HAP-1 (cell line): ENCODE measurements around the gene SH2D1B.
"Not testable (repeated sequence)": the region's sequence is repeated elsewhere in the genome, so short reads cannot be mapped to it uniquely, and the experiment has no call there.

ENCODE experiments used
- DNase-seq, 2 experiments: peaks; one replicate each; pipeline ENCODE4 v3.0.0-alpha.2; 2016 to 2020; ENCODE audit warnings: low spot score in 2 of 2
- H3K27me3 ChIP-seq: fragments of 250-450 bp; sonication (Bioruptor Pico); 2 replicates; pipeline ENCODE4 v1.5.1; 2020; ENCODE audit warnings: low read depth, mild to moderate bottlenecking, moderate library complexity
- H3K36me3 ChIP-seq: fragments of 250-450 bp; sonication (Bioruptor Pico); replicated peaks from 2 replicates; pipeline ENCODE4 v1.5.1; 2020; ENCODE audit warnings: mild to moderate bottlenecking
- H3K4me1 ChIP-seq: fragments of 250-450 bp; sonication (Bioruptor Pico); 2 replicates; pipeline ENCODE4 v1.5.1; 2020; ENCODE audit warnings: mild to moderate bottlenecking
- H3K4me3 ChIP-seq: fragments of 250-450 bp; sonication (Bioruptor Pico); 2 replicates; pipeline ENCODE4 v1.5.1; 2020; ENCODE audit warnings: mild to moderate bottlenecking, moderate library complexity
- H3K9me3 ChIP-seq: fragments of 250-450 bp; sonication (Bioruptor Pico); 2 replicates; pipeline ENCODE4 v1.5.1; 2020; ENCODE audit warnings: mild to moderate bottlenecking, moderate library complexity
- in situ Hi-C: fragments of 300-500 bp; cut with MboI; formaldehyde crosslinking; loops from 3 replicates; pipeline ENCODE4 v1.14.3; 2020; ENCODE audit warnings: low sequenced_read_pairs, inconsistent platforms, mixed read lengths

The SH2D1B gene

DNA sequence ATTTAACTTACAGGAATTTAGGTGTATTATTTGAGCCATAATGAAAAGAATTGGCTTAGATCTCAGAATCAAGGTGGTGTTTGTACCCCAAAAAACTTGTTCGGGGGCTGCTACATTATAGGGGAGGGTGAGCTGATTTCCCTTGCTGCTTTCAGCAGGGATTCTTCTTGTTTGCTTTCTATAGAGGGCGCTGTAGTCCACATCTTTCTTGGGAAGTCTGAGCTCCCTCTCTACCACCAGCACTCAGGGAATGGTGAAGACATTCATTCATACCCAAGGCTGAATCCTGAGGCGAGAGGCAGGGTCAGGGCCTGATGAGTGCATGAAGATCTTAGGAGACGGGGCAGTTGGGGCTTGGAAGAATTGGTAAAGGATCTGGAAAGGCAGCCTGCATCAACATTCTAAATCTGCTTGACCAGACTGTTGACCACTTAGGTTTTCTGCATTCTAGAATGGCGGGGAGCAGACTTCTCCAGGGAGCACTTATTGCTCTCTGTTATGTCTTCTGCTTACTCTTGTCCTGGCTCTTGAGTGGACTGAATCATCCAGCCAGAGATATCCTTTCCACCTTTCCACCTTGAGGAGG is 54.2 kb downstream of the SH2D1B start:
- H3K4me3 ChIP-seq = no peak overlapping the region
- in situ Hi-C loops = no loop called here
- H3K4me1 ChIP-seq = no peaks in the 10 kb centered on the region
- DNase-seq = peak; percentile 25 to 35
- no peaks in the 10 kb centered on the region for H3K9me3 ChIP-seq
- H3K36me3 ChIP-seq = no peaks in the 10 kb centered on the region
- no peaks in the 10 kb centered on the region for H3K27me3 ChIP-seq

DNA sequence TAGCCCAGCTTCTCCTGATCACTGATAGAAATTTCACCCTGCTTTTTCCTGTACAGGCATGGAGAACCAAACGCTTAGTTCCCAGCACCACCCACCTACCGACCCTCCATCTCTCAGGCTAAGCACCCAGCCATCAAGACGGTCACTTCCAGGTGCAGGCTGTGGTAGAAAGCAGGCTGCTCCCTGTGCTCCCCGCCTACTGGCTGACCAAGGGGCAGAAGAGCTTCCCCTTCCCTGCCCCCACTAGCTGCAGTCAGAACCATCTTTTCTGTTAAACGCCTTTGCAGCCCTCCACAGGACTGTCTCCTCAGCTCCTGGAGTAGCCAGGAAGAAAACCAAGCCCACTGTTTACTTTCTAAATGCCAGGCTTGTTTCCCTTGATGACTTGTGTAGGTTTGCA is 58.2 kb downstream of the SH2D1B start:
- DNase-seq = no peak
- H3K4me3 ChIP-seq = no peak overlapping the region

DNA sequence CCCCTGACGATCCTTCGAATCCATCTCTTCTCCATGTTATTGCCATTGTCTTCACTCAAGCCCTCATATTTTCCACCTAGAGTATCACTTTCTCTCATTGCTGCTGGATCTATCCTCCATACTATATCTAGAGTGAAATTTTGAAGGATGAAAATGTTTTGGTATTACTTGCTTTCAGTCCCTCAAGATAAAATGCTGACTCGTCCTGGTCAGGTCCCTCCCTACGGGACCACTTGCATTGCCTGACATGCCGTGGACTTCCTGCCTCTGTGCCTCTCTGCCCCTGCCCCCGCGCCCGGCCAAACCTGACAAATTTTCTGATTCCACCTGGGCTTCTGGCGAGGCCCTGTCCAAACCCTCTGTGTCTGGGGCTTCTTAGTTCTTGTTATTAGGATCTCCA is 58.9 kb downstream of the SH2D1B start:
- H3K36me3 ChIP-seq = no peaks in the 10 kb centered on the region
- no peaks in the 10 kb centered on the region for H3K27me3 ChIP-seq
- H3K9me3 ChIP-seq = no peaks in the 10 kb centered on the region
- no peak for DNase-seq
- H3K4me3 ChIP-seq = no peak overlapping the region
- in situ Hi-C loops = no loop called here
- H3K4me1 ChIP-seq = no peaks in the 10 kb centered on the region

More for the DNA sequence above, 58.2 kb downstream of the SH2D1B start:
- H3K9me3 ChIP-seq = no peaks in the 10 kb centered on the region
- no peaks in the 10 kb centered on the region for H3K36me3 ChIP-seq
- in situ Hi-C loops = no loop called here
- H3K4me1 ChIP-seq = no peaks in the 10 kb centered on the region
- H3K27me3 ChIP-seq = no peaks in the 10 kb centered on the region

DNA sequence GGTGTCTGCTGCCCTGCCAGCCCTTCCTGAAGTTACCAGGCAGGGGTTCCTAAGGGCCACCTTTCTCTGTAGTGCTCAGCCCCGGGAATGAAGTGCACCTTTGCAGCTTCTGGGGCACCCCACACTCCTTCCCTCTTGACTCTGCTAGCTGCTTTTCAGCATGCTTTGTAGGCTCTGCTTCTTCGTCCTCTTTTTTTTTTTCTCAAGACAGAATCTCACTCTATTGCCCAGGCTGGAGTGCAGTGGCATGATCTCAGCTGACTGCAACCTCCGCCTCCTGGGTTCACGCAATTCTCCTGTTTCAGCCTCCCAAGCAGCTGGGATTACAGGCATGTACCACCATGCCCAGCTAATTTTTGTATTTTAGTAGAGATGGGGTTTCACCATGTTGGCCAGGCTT is 60.1 kb downstream of the SH2D1B start:
- H3K4me1 ChIP-seq, H3K36me3 ChIP-seq, H3K9me3 ChIP-seq, H3K4me3 ChIP-seq, DNase-seq, H3K27me3 ChIP-seq, in situ Hi-C loops: not testable (repeated sequence)

DNA sequence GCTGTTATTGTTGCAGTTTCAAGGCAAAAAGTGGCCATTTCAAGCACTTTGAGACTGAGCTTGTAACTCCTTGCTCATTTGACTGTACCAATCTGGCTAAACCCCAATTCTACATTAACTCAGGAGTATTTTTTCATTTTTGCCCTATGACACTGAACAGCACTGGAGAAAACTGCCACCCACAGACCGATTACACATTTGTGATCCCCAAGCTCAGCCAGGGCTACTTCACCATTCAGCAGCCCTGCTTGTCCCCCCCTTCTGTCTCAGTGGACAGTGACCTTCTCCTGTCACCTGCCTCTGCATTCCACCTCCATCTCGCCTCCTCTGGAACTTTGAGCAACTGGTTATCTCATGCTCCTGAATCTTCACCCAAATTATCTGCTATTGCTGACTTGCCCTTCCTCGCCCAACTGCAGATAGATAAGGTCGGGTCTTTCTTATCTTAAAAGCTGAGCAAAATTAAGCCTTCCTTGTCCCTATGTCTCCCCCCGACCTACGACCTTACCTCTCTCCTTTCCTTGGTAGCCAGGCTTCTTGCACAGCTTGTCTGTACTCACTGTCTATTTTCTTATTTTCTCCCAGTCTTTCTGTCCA is 60.6 kb downstream of the SH2D1B start:
- DNase-seq = no peak
- in situ Hi-C loops = no loop called here

DNA sequence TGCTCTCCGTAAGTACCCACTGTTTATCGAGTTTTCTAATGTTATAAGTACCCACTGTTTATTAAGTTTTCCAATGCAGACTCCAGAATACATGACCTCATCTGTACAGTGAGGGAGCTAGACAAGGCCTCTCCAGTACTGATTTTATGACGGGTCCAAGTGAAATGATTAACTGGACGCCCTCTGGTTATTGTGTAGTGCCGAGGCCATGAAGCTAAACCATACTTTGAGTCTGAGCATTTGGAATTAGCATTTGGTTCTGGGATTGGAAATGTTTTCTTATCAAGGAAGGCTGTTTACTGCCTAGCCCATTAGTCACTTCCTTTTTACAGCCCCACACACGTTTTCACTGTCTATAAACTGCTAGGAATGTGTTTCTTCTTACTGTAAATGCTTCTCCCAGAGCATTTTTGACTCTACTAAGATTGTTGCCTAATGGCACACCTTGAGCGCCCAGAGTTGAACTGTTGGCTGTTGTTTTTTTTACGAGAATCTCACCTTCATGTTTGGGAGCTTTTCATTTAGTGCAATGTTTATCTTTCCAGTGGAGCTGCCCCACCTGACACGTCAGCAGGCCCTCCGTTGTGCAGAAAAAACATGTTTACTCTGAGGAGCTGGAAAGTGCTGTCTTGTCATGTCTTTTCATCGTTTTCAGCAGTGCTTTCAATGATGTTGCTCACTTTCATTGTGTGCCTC is 62.2 kb downstream of the SH2D1B start:
- H3K9me3 ChIP-seq = no peaks in the 10 kb centered on the region
- no peaks in the 10 kb centered on the region for H3K36me3 ChIP-seq
- H3K4me1 ChIP-seq = peaks cover 2% of the 10 kb centered on the region
- DNase-seq = no peak
- no peak overlapping the region for H3K4me3 ChIP-seq
- H3K27me3 ChIP-seq = no peaks in the 10 kb centered on the region
- in situ Hi-C loops = no loop called here

More for the DNA sequence above, 60.6 kb downstream of the SH2D1B start:
- H3K27me3 ChIP-seq = no peaks in the 10 kb centered on the region
- no peaks in the 10 kb centered on the region for H3K9me3 ChIP-seq
- H3K4me1 ChIP-seq = no peaks in the 10 kb centered on the region
- H3K36me3 ChIP-seq = no peaks in the 10 kb centered on the region
- no peak overlapping the region for H3K4me3 ChIP-seq

DNA sequence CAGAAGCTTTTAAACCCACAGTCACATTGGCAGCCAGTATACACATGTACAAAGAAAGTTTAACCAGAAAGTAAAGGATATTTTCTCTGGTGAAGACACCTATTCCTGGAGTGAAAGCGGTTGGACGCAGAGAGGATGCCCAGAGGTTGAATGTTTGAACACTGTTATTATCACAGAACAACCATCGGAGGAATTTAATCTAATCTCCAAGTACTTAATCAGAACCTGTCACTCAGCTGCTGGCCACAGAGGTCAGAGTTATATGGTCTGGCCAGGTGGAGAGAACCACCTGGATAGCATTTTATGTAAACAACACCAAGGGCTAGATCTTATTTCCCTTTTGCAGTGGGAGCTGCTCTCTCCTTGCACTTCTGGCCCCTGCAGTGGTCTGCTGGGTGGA is 64.7 kb downstream of the SH2D1B start:
- H3K4me3 ChIP-seq = no peak overlapping the region
- no peak for DNase-seq
- in situ Hi-C loops = no loop called here
- peaks cover 4% of the 10 kb centered on the region for H3K4me1 ChIP-seq
- no peaks in the 10 kb centered on the region for H3K36me3 ChIP-seq
- H3K27me3 ChIP-seq = no peaks in the 10 kb centered on the region
- no peaks in the 10 kb centered on the region for H3K9me3 ChIP-seq
